GM19324 (cell line): ENCODE measurements around the gene TMEM132E.

ENCODE experiments used
- ATAC-seq: cut with Tn5 transposase; IDR thresholded peaks from one replicate; pipeline ENCODE4 v1.9.1; 2021; ENCODE audit warnings: mild to moderate bottlenecking, moderate library complexity; ENCODE audit not compliant: unreplicated experiment, low FRiP score

TMEM132E gene

GRCh38 chr17:34682305-34682704 is 102.9 kb downstream of the TMEM132E start:
- no peak for ATAC-seq

- ATAC-seq: no peak
Measured at GRCh38 chr17:34683390-34683789, 104.0 kb downstream of the TMEM132E start.
